ENCODE results near the gene TRPC4AP.
"Not testable (repeated sequence)": the region's sequence is repeated elsewhere in the genome, so short reads cannot be mapped to it uniquely, and the experiment has no call there.

TRPC4AP gene

GRCh38 chr20:35101620-35102019, 9.0 kb upstream of the TRPC4AP start:
- no peak for DNase-seq (ENCODE audit: low spot score)

GRCh38 chr20:35093267-35093884, 769 bp upstream of the TRPC4AP start:
- no peak for DNase-seq (ENCODE audit: low spot score)

GRCh38 chr20:35091816-35092523, 637 bp downstream of the TRPC4AP start:
- DNase-seq (ENCODE audit: low spot score): no peak

GRCh38 chr20:35088231-35089145, 4.1 kb downstream of the TRPC4AP start:
- no peak for DNase-seq (ENCODE audit: low spot score)

- no peak for DNase-seq (ENCODE audit: low spot score)
Observed at GRCh38 chr20:35087791-35088190, 4.8 kb downstream of the TRPC4AP start.

- no peak for DNase-seq (ENCODE audit: low spot score)
Observed at GRCh38 chr20:35087355-35087754, 5.3 kb downstream of the TRPC4AP start.

GRCh38 chr20:35085477-35086225, 7.0 kb downstream of the TRPC4AP start:
- DNase-seq (ENCODE audit: low spot score): no peak

GRCh38 chr20:35084998-35085397, 7.6 kb downstream of the TRPC4AP start:
- DNase-seq (ENCODE audit: low spot score): no peak

GRCh38 chr20:35080348-35080642, 12.3 kb downstream of the TRPC4AP start:
- DNase-seq (ENCODE audit: low spot score): not testable (repeated sequence)

GRCh38 chr20:35079472-35080347, 12.9 kb downstream of the TRPC4AP start:
- no peak for DNase-seq (ENCODE audit: low spot score)

- DNase-seq (ENCODE audit: low spot score): no peak
Observed at GRCh38 chr20:35077872-35078271, 14.7 kb downstream of the TRPC4AP start.

- DNase-seq (ENCODE audit: low spot score): no peak
Observed at GRCh38 chr20:35077341-35077740, 15.3 kb downstream of the TRPC4AP start.

GRCh38 chr20:35071436-35072153, 21.0 kb downstream of the TRPC4AP start:
- DNase-seq (ENCODE audit: low spot score): not testable (repeated sequence)

- no peak for DNase-seq (ENCODE audit: low spot score)
Observed at GRCh38 chr20:35066194-35066593, 26.4 kb downstream of the TRPC4AP start.

- no peak for DNase-seq (ENCODE audit: low spot score)
Observed at GRCh38 chr20:35065181-35065580, 27.4 kb downstream of the TRPC4AP start.

GRCh38 chr20:35063168-35063567, 29.4 kb downstream of the TRPC4AP start:
- DNase-seq (ENCODE audit: low spot score): no peak

GRCh38 chr20:35062478-35062877, 30.1 kb downstream of the TRPC4AP start:
- DNase-seq (ENCODE audit: low spot score): no peak

GRCh38 chr20:35060168-35060567, 32.4 kb downstream of the TRPC4AP start:
- no peak for DNase-seq (ENCODE audit: low spot score)

- DNase-seq (ENCODE audit: low spot score): no peak
Observed at GRCh38 chr20:35059612-35060011, 33.0 kb downstream of the TRPC4AP start.

- no peak for DNase-seq (ENCODE audit: low spot score)
Observed at GRCh38 chr20:35059110-35059509, 33.5 kb downstream of the TRPC4AP start.
